Fibroblast of lung (primary cell): ENCODE data around the gene ABCA5. TPM values are rescaled to one million over a fixed set of nuclear protein-coding genes. Genes with fewer than 3 reads are reported as not detected.
A peak's percentile ranks its signal among the peaks of the same experiment; 100 is the strongest.
"Not testable (repeated sequence)": the region's sequence is repeated elsewhere in the genome, so short reads cannot be mapped to it uniquely, and the experiment has no call there.

ENCODE experiments used
- DNase-seq, 2 donors: peaks; one replicate each; pipeline versions ENCODE4 v3.0.0 to v3.0.0-alpha.2; 2010; ENCODE audit warnings: low read depth in 2 of 2
- H2AFZ ChIP-seq: 2 replicates; pipeline ENCODE4 v1.5.1; 2012; ENCODE audit warnings: low read length, control low read depth, inconsistent platforms
- H3K27ac ChIP-seq: 2 replicates; pipeline ENCODE4 v1.5.1; 2011; ENCODE audit warnings: low read length, control low read depth; ENCODE audit not compliant: insufficient read depth
- H3K27me3 ChIP-seq: 2 replicates; pipeline ENCODE4 v1.5.1; 2011; ENCODE audit warnings: mild to moderate bottlenecking, low read length; ENCODE audit not compliant: control insufficient read depth, insufficient read depth
- H3K36me3 ChIP-seq: 2 replicates; pipeline ENCODE4 v1.5.1; 2011; ENCODE audit warnings: low read length; ENCODE audit not compliant: control insufficient read depth, insufficient read depth
- H3K4me1 ChIP-seq: 2 replicates; pipeline ENCODE4 v1.5.1; 2011; ENCODE audit warnings: low read length; ENCODE audit not compliant: control insufficient read depth, insufficient read depth; ENCODE audit errors: extremely low read depth
- H3K4me2 ChIP-seq: 2 replicates; pipeline ENCODE4 v1.5.1; 2011; ENCODE audit warnings: low read length, control low read depth; ENCODE audit not compliant: insufficient read depth; ENCODE audit errors: extremely low read depth
- H3K4me3 ChIP-seq, 4 experiments: fragments of 200-600 bp in 1 of 4; sonication (generic) in 1 of 4; replicated peaks in 1 of 4; 2 replicates each; pipeline ENCODE4 v1.5.1; 2011 to 2016; ENCODE audit warnings: low read length in 4 of 4, low read depth in 3 of 4, mild to moderate bottlenecking in 3 of 4, control low read depth in 2 of 4, inconsistent platforms in 1 of 4, mixed read lengths in 1 of 4; ENCODE audit not compliant: insufficient read depth in 1 of 4; ENCODE audit errors: control extremely low read depth in 1 of 4
- H3K79me2 ChIP-seq: 2 replicates; pipeline ENCODE4 v1.5.1; 2012; ENCODE audit warnings: mild to moderate bottlenecking, low read length, inconsistent platforms; ENCODE audit not compliant: control insufficient read depth, insufficient read depth
- H3K9ac ChIP-seq: 2 replicates; pipeline ENCODE4 v1.5.1; 2011; ENCODE audit warnings: mild to moderate bottlenecking, low read length, control low read depth; ENCODE audit not compliant: insufficient read depth
- H3K9me3 ChIP-seq: 2 replicates; pipeline ENCODE4 v1.5.1; 2012; ENCODE audit warnings: low read depth, low read length; ENCODE audit not compliant: control insufficient read depth, insufficient read depth
- H4K20me1 ChIP-seq: 2 replicates; pipeline ENCODE4 v1.5.1; 2011; ENCODE audit warnings: low read length; ENCODE audit not compliant: control insufficient read depth, insufficient read depth; ENCODE audit errors: extremely low read depth
- CTCF ChIP-seq, 2 donors: IDR thresholded peaks in 1 of 2; conservative IDR thresholded peaks in 1 of 2; 1 replicate in 1 of 2; 2 replicates in 1 of 2; pipeline ENCODE4 v1.5.1; 2011 to 2012; ENCODE audit warnings: low read length in 2 of 2, control low read depth in 1 of 2, inconsistent platforms in 1 of 2, low read depth in 1 of 2, mild to moderate bottlenecking in 1 of 2
- EZH2 ChIP-seq: IDR thresholded peaks from 2 replicates; pipeline ENCODE4 v1.5.1; 2012; ENCODE audit warnings: low read length, control low read depth, mild to moderate bottlenecking; ENCODE audit errors: missing control alignments
- polyA plus RNA-seq, 2 donors: library from polyadenylated mRNA; depleted of rRNA in 1 of 2; stranded (reverse) in 1 of 2; unstranded in 1 of 2; fragments of >200 nt; gene quantifications; 2 replicates each; pipeline ENCODE4 v1.2.1, GENCODE V29; 2011 to 2012; ENCODE audit warnings: missing spikeins in 1 of 2
- total RNA-seq: library from RNA; depleted of rRNA; stranded (reverse); fragments of >200 nt; gene quantifications from 2 replicates; pipeline ENCODE4 v1.2.1, GENCODE V29; 2014

ABCA5 gene
- total and polyA plus RNA-seq, 2 donors (not counting 1 experiment from before 2014, with no cell fraction given): 13.1 to 17.5 TPM

- TF ChIP-seq CTCF (conservative IDR thresholded peaks at IDR 0.05 in 1 of 2, IDR thresholded peaks at IDR 0.05 in 1 of 2; ENCODE audit: low read depth in 1 of 2, low read length in 2 of 2): no peak
- Histone ChIP-seq H2AFZ (no peak overlapping the region), H3K4me1 (no peaks in the 10 kb centered on the region), H3K4me3 (no peak overlapping the region), H3K27ac (no peak overlapping the region), H3K79me2 (no peaks in the 10 kb centered on the region), H3K36me3 (no peaks in the 10 kb centered on the region), H3K4me2 (no peak overlapping the region), H3K9me3 (no peaks in the 10 kb centered on the region), H4K20me1 (no peaks in the 10 kb centered on the region), H3K9ac (no peak overlapping the region), H3K27me3 (no peaks in the 10 kb centered on the region)
- DNase-seq: no peak
Observed at GRCh38 chr17:69305177-69305576, 21.8 kb downstream of the ABCA5 start.

- Histone ChIP-seq H3K27me3 (no peaks in the 10 kb centered on the region), H4K20me1 (no peaks in the 10 kb centered on the region), H3K27ac (no peak overlapping the region), H3K4me1 (no peaks in the 10 kb centered on the region), H3K4me3 (no peak overlapping the region), H3K36me3 (no peaks in the 10 kb centered on the region), H3K4me2 (no peak overlapping the region), H2AFZ (no peak overlapping the region), H3K9me3 (no peaks in the 10 kb centered on the region), H3K79me2 (no peaks in the 10 kb centered on the region), H3K9ac (no peak overlapping the region)
- no peak for DNase-seq
- TF ChIP-seq EZH2: no peak
- TF ChIP-seq CTCF (conservative IDR thresholded peaks at IDR 0.05 in 1 of 2, IDR thresholded peaks at IDR 0.05 in 1 of 2; ENCODE audit: low read depth in 1 of 2, low read length in 2 of 2): no peak
Observed at GRCh38 chr17:69302682-69303081, 24.3 kb downstream of the ABCA5 start.

GRCh38 chr17:69300222-69300621 is 26.7 kb downstream of the ABCA5 start:
- no peak overlapping the region for H2AFZ ChIP-seq
- H3K4me1 ChIP-seq: no peaks in the 10 kb centered on the region
- H3K4me2 ChIP-seq: no peak overlapping the region
- no peak overlapping the region for H3K4me3 ChIP-seq
- H3K27me3 ChIP-seq: no peaks in the 10 kb centered on the region
- no peaks in the 10 kb centered on the region for H3K9me3 ChIP-seq
- no peak overlapping the region for H3K27ac ChIP-seq
- H3K9ac ChIP-seq: no peak overlapping the region
- no peak for TF ChIP-seq EZH2
- no peak for TF ChIP-seq CTCF (conservative IDR thresholded peaks at IDR 0.05 in 1 of 2, IDR thresholded peaks at IDR 0.05 in 1 of 2; ENCODE audit: low read depth in 1 of 2, low read length in 2 of 2)
- H3K79me2 ChIP-seq: no peaks in the 10 kb centered on the region
- H3K36me3 ChIP-seq: no peaks in the 10 kb centered on the region
- peak in 1 of 2 donors; percentile 3 for DNase-seq
- no peaks in the 10 kb centered on the region for H4K20me1 ChIP-seq

GRCh38 chr17:69298120-69298722 is 28.7 kb downstream of the ABCA5 start:
- not testable (repeated sequence) for DNase-seq, H3K36me3 ChIP-seq, H3K4me1 ChIP-seq, H3K4me2 ChIP-seq, H3K9ac ChIP-seq, H3K27me3 ChIP-seq, H3K9me3 ChIP-seq, H3K27ac ChIP-seq, H2AFZ ChIP-seq, H4K20me1 ChIP-seq, H3K4me3 ChIP-seq, H3K79me2 ChIP-seq
